ENCODE data around the gene FAM222A. TPM values are rescaled to one million over a fixed set of nuclear protein-coding genes. Genes with fewer than 3 reads are reported as not detected.
A peak's percentile ranks its signal among the peaks of the same experiment; 100 is the strongest.

The FAM222A gene
- total RNA-seq, 1 donor from 2014 or later: 7.8 TPM

DNA sequence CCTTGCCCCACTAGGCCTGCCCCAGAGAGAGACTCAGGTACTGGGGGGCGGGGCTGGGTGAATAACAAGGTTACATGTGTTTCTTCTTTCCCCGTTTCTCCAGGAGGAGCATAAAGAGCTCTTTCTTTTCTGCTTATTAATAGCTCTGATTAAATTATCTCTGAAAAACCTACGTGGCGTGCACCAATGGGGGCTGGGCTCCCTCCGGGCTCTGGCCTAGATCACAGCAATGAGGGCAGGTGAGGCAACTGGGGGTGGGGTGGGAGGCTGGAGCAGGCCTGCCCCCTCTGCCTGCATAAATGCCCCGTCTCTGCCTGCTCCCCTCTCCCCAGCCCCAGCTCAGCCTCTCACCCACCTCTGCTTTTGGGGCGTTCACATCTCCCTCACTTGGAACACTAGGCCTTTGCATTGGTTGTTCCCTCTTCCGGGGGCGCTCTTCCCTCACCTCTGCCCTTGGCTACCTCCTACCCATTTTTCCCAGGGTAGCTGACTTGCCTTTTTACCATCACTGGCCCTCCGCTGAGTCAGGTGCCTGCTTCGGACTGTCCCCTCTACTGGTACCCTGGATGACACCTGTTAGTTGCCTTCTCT is 4.1 kb upstream of the FAM222A start:
- intact Hi-C loops (cut with DNase I): no loop called here
- DNase-seq (ENCODE audit: low spot score): no peak

- no peak for DNase-seq (ENCODE audit: low spot score)
- intact Hi-C loops (cut with DNase I): loop anchor here (5.0 kb wide), 1 partner anchor 113 kb away; no protein-coding TSS in a partner anchor
These were observed 3.3 kb upstream of the FAM222A start for GRCh38 chr12:109710205-109710746.

DNA sequence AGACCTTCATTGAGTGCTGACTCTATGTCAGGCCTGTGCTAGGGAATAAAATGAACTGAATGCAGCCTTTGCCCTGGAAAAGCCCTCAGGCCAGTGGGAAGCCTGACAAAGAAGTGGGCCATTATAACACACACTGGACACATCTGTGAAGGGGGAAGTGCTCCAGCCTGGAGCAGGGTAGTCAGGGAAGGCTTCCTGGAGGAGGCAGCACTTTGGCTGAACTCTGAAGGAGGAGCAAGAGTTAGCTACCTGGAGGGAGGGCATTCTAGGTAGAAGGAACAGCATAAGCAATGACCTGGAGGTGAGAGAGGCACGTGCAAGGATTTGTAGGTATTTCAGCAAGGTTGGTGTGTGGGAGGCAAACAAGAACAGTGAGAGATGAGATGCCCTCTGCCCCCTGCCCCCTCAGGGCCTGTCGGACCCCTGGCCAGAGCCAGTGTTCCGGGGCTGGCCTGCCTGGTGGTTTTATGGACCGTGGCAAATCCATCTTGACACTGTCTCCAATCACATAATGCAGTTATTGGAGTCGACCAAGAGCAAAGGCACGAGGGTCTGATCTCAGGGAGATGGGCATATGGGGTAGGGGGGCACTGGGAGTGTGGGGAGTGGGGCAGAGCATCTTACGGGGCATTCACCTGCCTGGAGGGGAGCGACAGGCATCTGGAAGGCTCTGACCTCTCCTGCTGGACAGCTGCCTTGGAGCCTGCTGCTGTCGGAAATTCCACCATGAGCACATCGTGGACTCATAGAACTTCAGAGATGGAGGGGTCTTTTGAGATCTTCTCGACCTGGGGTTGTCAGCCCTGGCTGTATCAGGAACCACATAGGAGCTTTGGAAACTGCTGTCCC is 2.7 kb upstream of the FAM222A start:
- intact Hi-C loops (cut with DNase I): loop anchor here (5.0 kb wide), 1 partner anchor 114 kb away; no protein-coding TSS in a partner anchor
- no peak for DNase-seq (ENCODE audit: low spot score)

DNA sequence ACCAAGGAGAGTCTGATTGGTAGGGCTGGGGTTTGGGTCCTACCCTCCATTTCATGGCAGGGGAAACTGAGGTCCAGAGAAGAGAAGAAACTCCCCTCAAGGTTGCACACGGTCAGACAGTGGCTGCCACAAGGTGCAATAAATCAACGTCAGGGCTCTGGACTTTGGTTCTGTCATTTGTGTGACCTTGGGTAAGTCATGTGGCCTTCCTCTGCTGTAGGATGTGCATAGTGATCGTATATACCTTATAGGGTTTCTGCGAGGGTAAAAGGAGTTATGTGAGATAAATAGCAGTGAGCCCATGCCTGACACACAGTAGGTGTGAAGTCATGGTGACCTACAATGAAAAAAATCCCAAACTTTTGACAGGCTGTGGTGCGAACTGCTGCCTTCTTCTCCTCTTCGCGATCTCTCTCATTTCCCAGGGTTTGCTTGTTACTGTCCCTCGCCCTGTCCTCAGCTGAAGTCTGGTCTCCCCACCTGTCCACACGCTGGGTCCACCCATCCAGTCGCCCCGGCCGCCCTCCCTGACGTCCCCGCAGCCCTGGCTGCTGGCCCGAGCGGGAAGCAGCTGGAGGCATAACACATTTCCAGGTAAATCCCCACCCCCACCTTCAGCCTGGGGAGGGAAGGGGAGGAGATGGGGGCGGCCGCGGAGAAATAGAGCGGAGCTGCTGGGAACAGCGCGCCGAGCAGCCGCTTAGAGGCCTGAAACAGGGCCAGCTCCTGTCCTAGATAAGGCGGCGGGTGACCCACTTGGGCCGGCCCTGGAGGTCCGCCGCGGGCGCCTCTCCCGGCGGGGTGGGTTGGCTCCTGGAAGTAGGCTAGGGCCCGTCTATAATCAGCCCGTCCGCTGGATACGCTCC is 1.8 kb upstream of the FAM222A start:
- intact Hi-C loops (cut with DNase I): loop anchor here (1.0 to 5.0 kb wide), 2 partner anchors 105 to 115 kb away; no protein-coding TSS in a partner anchor

DNA sequence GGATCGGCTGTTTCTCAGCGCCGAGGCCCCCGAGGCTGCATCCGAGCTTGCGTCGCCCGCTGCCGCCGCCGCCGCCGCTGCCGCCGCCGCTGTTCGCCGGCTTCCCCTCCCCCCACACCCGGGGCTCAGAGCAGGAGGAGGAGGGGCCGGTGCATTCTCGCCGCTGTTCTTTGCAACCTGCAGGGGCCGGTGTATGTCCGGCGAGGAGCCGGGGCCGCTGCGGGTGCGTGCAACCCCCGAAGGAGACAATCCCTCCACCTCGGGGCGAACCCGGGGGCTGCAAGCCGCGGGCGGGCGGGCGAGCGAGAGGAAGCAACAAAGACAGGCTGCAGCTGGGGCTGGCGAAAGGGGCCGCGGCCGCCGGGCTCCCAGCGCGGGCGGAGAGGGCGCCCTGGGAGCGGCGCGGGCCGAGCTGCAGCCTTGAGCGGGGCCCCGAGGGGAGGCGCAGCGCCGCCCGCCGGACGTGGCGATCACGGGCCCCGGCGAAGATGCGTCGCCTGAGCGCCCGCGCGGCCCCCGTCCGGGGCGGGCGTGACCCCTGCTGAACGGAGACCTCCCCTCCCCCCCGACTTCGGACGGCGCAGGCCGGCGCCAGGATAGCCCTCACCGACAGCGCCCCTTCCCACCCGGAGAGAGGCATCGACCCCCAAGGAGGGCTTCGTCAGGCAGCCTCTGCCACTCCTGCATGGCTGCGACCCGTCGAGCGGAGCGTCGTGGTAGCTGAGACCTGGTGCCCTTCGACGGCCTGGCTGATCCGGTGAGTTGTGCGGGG is 702 bp downstream of the FAM222A start:
- intact Hi-C loops (cut with DNase I): loop anchor here (2.0 to 5.0 kb wide), 2 partner anchors 62 to 117 kb away; no protein-coding TSS in a partner anchor
- DNase-seq (ENCODE audit: low spot score): no peak

More for the DNA sequence above, 1.8 kb upstream of the FAM222A start:
- no peak for DNase-seq (ENCODE audit: low spot score)

- no peak for DNase-seq (ENCODE audit: low spot score)
- intact Hi-C loops (cut with DNase I): loop anchor here (2.0 to 5.0 kb wide), 2 partner anchors 62 to 118 kb away; no protein-coding TSS in a partner anchor
These were observed 1.3 kb downstream of the FAM222A start for GRCh38 chr12:109714913-109715244.

DNA sequence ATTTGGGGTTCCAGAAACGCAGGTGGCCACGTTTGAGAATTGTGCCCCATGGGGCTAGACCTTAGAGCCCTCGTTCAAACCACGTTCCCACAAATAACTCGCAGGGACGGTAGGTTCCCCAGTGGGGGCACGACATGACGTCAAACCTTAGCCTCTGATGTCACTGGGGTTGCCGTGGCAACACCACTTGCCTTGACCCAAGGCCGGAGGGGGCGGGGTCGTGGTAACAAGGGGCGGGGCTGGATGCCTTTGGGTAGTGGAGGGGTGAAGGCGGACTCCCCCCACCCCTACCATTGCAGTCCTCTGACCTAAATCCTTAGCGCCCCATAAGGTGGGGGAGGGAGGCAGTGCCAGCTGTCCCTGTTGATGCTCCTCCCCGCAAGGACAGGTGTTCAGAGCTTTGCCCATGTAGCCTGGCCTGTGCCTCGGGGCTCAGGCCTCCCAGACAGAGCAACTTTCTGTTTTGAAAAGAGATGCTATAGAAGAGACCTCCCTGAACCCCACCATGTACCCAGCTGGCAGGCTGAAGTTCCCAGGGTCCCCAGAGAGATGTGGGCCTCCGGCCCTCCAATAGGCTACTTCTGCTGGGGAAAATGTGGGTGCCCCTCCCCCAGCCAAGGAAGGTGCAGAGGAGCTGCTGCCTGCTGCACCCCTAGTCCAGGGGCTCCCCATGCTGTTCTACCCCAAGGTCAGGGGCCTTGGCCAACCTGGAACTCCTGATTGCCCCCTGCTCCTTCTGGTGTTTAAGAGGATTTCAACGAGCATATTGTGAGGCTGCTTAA is 1.9 kb downstream of the FAM222A start:
- no peak for DNase-seq (ENCODE audit: low spot score)
- intact Hi-C loops (cut with DNase I): loop anchor here (2.0 kb wide), 1 partner anchor 61 kb away; no protein-coding TSS in a partner anchor

GRCh38 chr12:109716092-109716479 is 2.5 kb downstream of the FAM222A start:
- no peak for DNase-seq (ENCODE audit: low spot score)
- intact Hi-C loops (cut with DNase I): no loop called here

DNA sequence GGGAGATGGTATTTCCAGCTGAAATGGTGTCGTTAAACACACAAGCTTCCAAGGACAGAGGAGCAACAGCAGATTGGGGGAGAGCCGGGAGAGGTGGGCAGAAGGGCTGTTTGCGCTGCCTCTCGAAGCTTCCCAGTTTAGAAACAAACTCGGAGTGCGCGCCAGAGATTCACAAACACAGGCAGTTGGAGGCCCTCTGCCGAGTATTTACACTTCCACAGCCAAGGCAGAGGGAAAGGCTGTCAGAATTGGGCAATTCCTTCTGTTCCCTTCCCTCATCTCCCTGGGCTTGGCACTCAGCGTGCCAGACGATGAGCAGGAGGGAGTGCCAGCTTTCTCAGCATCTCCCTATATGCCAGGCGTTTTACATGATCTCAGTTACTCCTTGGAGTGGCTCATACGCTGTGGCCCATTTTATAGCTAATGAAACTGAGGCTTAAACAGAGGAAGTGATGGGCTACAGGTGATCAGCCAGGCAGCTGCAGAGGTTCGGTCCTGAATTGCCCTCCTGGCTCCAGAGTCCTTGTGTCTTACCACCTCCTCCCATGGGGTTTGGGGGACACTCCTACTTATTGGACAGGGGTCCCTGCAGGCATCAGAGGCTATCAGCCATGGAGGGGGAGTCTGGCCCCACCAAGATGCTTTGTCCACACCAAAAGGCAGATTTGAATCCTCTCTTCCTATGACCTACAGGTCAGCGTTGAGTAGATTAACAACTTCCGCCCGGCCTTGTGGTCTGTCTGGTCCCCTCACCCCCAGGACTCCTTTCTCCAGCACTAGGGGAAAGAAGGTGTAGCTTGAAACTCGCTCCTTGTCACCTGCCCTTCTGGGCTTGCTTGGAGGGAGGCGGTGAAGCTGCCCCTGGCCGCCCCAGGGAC is 3.1 kb downstream of the FAM222A start:
- intact Hi-C loops (cut with DNase I): no loop called here
- no peak for DNase-seq (ENCODE audit: low spot score)

- intact Hi-C loops (cut with DNase I): no loop called here
- no peak for DNase-seq (ENCODE audit: low spot score)
These were observed 4.0 kb downstream of the FAM222A start for GRCh38 chr12:109717390-109718357.

DNA sequence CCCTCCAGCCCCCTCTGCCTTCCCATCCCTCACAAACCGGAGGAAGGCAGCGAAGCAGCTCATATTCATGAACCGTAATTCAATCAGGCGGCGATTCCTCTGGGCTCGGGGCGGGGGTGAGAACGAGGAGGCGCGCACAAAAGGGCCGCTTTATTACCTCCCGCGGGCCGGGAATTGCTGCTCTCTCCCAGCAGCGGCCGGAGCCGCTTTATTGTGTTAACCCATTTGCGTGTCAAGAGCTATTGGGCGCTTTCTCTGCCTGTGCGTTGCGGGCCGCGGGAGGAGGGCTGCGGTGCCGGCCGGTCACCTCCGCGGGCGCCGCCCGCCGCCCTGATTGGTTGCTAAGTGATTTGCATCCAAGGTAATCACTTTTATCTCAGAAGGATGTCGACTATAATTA is 4.8 kb downstream of the FAM222A start:
- intact Hi-C loops (cut with DNase I): no loop called here
- DNase-seq (ENCODE audit: low spot score): no peak

DNA sequence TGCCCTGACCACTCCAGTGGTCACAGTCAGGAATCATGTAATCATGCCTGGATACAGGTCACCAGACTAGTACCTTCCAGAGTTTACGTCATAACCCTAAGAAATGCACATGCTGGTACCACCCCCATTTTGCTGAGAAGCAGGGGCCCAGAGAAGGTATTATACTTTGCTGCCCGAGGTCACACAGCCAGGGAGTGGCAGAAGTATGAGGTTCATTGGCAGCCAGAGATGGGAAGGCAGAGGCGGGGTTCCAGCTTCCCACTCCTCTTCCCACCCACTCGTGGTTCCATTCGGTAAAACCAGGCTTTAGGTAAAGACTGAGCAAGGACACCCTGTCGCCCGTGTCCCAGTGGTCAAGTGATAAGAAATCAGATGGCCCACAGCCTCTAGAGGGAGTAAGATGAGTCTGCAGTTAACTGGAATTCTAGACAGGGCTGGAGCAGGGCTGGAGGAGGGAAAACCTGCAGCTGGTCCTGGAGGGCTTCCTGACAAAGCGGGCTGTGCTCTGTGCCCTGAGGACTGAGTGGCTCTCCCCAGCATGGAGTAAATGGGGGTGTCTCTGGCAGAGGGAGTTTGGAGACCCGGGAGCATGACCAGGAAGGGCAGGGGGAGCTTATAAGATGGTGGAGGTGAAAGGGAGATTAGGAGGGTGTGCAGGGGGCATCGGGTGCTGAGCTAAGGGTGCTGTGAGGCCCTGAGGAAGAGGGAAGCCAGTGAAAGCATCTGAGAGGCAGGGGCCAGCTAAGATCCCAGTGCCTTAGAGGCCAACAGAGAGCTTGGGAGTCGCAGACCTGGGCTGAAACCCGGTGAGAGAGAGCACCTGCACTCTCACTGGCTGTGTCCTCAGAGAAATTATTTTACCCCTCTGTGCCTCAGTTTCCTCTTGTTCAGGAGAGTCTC is 5.7 kb downstream of the FAM222A start:
- intact Hi-C loops (cut with DNase I): loop anchor here (5.0 kb wide), 1 partner anchor 197 kb away; no protein-coding TSS in a partner anchor
- DNase-seq (ENCODE audit: low spot score): no peak

- intact Hi-C loops (cut with DNase I): loop anchor here (5.0 kb wide), 1 partner anchor 198 kb away; no protein-coding TSS in a partner anchor
- peak; percentile 82 for DNase-seq (ENCODE audit: low spot score)
These were observed 6.7 kb downstream of the FAM222A start for GRCh38 chr12:109720152-109720856.

DNA sequence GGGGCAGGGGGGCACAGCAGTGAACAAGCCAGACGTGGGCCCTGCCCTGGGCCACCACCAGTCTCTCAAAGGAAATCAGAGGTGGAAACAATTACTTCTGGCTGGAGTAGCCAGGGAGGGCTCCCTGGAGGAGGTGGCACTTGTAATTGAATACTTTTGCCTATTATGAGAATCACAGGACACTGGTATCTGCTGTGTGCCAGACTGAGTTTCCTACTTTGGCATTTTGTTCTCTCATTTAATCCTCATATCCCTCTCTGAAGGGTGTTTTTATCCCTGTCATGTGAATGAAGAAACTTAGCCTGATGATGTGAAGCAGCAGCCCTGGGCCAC is 7.2 kb downstream of the FAM222A start:
- intact Hi-C loops (cut with DNase I): loop anchor here (5.0 kb wide), 1 partner anchor 199 kb away; no protein-coding TSS in a partner anchor
- DNase-seq (ENCODE audit: low spot score): no peak
